ENCODE results near the gene TMA7.

GRCh38 chr3:48420561-48420960, 19.5 kb upstream of the TMA7 start:
- TF ChIP-seq GATA2 (IDR thresholded peaks at IDR 0.05; ENCODE audit: low read depth, low read length) (no peak), GATA3 (IDR thresholded peaks at IDR 0.05; ENCODE audit: low read depth, low read length) (no peak)
